SH-SY5Y (cell line): ENCODE results near the gene PCP4.

Experiments used
- GATA2 ChIP-seq: IDR thresholded peaks from 2 replicates; pipeline ENCODE4 v1.6.1; 2011; ENCODE audit warnings: mild to moderate bottlenecking, low read depth, low read length
- GATA3 ChIP-seq: IDR thresholded peaks from 2 replicates; pipeline ENCODE4 v1.6.1; 2011; ENCODE audit warnings: low read depth, mild to moderate bottlenecking, low read length, moderate library complexity

- TF ChIP-seq GATA2 (no peak), GATA3 (no peak)
Observed at GRCh38 chr21:39972471-39972870, 105.2 kb downstream of the PCP4 start.
